HEK293 (cell line): Measurements from ENCODE around the gene VEGFC.

Experiments used
- CTCF ChIA-PET: fragments of 350-600 bp; formaldehyde crosslinking; extraction: SDS; loops from one replicate; lab custom pipeline; 2021; ENCODE audit warnings: antibody characterized with exemption; lab: Yijun Ruan, JAX
- POLR2A ChIA-PET: fragments of 300-600 bp; formaldehyde crosslinking; extraction: SDS; loops from one replicate; lab custom pipeline; 2020; ENCODE audit warnings: antibody characterized with exemption, inconsistent platforms; lab: Yijun Ruan, JAX
- H3K27ac ChIP-seq: fragments of 200-500 bp; sonication (Bioruptor generic); 2 replicates; pipeline ENCODE4 v1.5.1; 2014; ENCODE audit warnings: low read depth, low read length, control low read depth, inconsistent platforms; ENCODE audit errors: extremely low read depth
- H3K36me3 ChIP-seq, 2 experiments: fragments of 200-500 bp in 1 of 2; sonication (Bioruptor generic) in 1 of 2; 1 replicate in 1 of 2; 2 replicates in 1 of 2; pipeline ENCODE4 v1.5.1; 2014 to 2017; ENCODE audit warnings: inconsistent platforms in 2 of 2, low read length in 2 of 2; ENCODE audit not compliant: control insufficient read depth in 2 of 2, insufficient read depth in 1 of 2
- H3K4me1 ChIP-seq: fragments of 200-500 bp; sonication (Bioruptor generic); 2 replicates; pipeline ENCODE4 v1.5.1; 2014; ENCODE audit warnings: mild to moderate bottlenecking, low read length, inconsistent platforms; ENCODE audit not compliant: control insufficient read depth, insufficient read depth
- H3K4me3 ChIP-seq: 2 replicates; pipeline ENCODE4 v1.5.1; 2011; ENCODE audit warnings: low read depth, mild to moderate bottlenecking, control low read depth, low read length, moderate library complexity
- H3K9me3 ChIP-seq: fragments of 200-500 bp; sonication (Bioruptor generic); 2 replicates; pipeline ENCODE4 v1.5.1; 2014; ENCODE audit warnings: low read depth, low read length, inconsistent platforms; ENCODE audit not compliant: control insufficient read depth, insufficient read depth
- BCL11A ChIP-seq: fragments of 450-650 bp; formaldehyde crosslinking; IDR thresholded peaks from 2 replicates; pipeline ENCODE4 v1.5.1; 2016; ENCODE audit warnings: low read depth, missing biosample characterization, missing genetic modification characterization
- GLIS1 ChIP-seq: fragments of 450-650 bp; formaldehyde crosslinking; IDR thresholded peaks from 2 replicates; pipeline ENCODE4 v1.5.1; 2016; ENCODE audit warnings: missing biosample characterization, missing genetic modification characterization
- GLIS2 ChIP-seq: fragments of 450-650 bp; formaldehyde crosslinking; IDR thresholded peaks from 2 replicates; pipeline ENCODE4 v1.5.1; 2016; ENCODE audit warnings: missing biosample characterization, missing genetic modification characterization
- SETDB1 ChIP-seq: IDR thresholded peaks from one replicate; pipeline ENCODE4 v1.6.1; 2017; ENCODE audit warnings: mild to moderate bottlenecking, low read length, moderate library complexity, mixed read lengths; ENCODE audit not compliant: insufficient read length
- TSHZ1 ChIP-seq: fragments of 450-650 bp; formaldehyde crosslinking; IDR thresholded peaks from 2 replicates; pipeline ENCODE4 v1.5.1; 2016; ENCODE audit warnings: missing biosample characterization, missing genetic modification characterization, borderline replicate concordance
- ZEB2 ChIP-seq: fragments of 450-650 bp; formaldehyde crosslinking; IDR thresholded peaks from 2 replicates; pipeline ENCODE4 v1.5.1; 2016; ENCODE audit warnings: missing biosample characterization, missing genetic modification characterization
- ZNF112 ChIP-seq: fragments of 450-650 bp; formaldehyde crosslinking; IDR thresholded peaks from 2 replicates; pipeline ENCODE4 v1.5.0; 2017; ENCODE audit warnings: missing biosample characterization, missing genetic modification characterization
- ZNF157 ChIP-seq: fragments of 450-650 bp; formaldehyde crosslinking; IDR thresholded peaks from 2 replicates; pipeline ENCODE4 v1.5.1; 2016; ENCODE audit warnings: missing biosample characterization, missing genetic modification characterization
- ZNF366 ChIP-seq: fragments of 450-650 bp; formaldehyde crosslinking; conservative IDR thresholded peaks from 2 replicates; pipeline ENCODE4 v1.5.1; 2016; ENCODE audit warnings: missing biosample characterization, missing genetic modification characterization
- ZNF544 ChIP-seq: fragments of 450-650 bp; formaldehyde crosslinking; IDR thresholded peaks from 2 replicates; pipeline ENCODE4 v1.5.0; 2017; ENCODE audit warnings: missing biosample characterization, missing genetic modification characterization
- ZNF555 ChIP-seq: fragments of 450-650 bp; formaldehyde crosslinking; conservative IDR thresholded peaks from 2 replicates; pipeline ENCODE4 v1.5.1; 2017; ENCODE audit warnings: missing biosample characterization, mild to moderate bottlenecking, missing genetic modification characterization, inconsistent platforms
- ZNF571 ChIP-seq: fragments of 450-650 bp; formaldehyde crosslinking; IDR thresholded peaks from 2 replicates; pipeline ENCODE4 v1.5.0; 2017; ENCODE audit warnings: missing biosample characterization, missing genetic modification characterization
- ZNF626 ChIP-seq: fragments of 450-650 bp; sonication (Bioruptor Pico); formaldehyde crosslinking; IDR thresholded peaks from 2 replicates; pipeline ENCODE4 v1.5.1; 2018; ENCODE audit warnings: missing biosample characterization, missing genetic modification characterization, inconsistent platforms
- ZNF658 ChIP-seq: fragments of 450-650 bp; formaldehyde crosslinking; IDR thresholded peaks from 2 replicates; pipeline ENCODE4; 2016; ENCODE audit warnings: missing biosample characterization, missing genetic modification characterization
- ZSCAN30 ChIP-seq: fragments of 450-650 bp; IDR thresholded peaks from 2 replicates; pipeline ENCODE4 v1.5.1; 2018; ENCODE audit warnings: missing biosample characterization, mild to moderate bottlenecking, missing genetic modification characterization, moderate library complexity
- TF ChIP-seq, protein P1 (sequence below): fragments of 450-650 bp; formaldehyde crosslinking; IDR thresholded peaks from 2 replicates; pipeline ENCODE4 v1.5.1; 2016; ENCODE audit warnings: missing biosample characterization, missing genetic modification characterization
- TF ChIP-seq, protein P2 (sequence below): fragments of 450-650 bp; formaldehyde crosslinking; IDR thresholded peaks from 2 replicates; pipeline ENCODE4 v1.5.1; 2017; ENCODE audit warnings: missing biosample characterization, missing genetic modification characterization

Gene VEGFC

GRCh38 chr4:176761872-176762271, 30.9 kb downstream of the VEGFC start (continued):
- TF ChIP-seq ZNF555, result no peak
- no peak for TF ChIP-seq ZNF112 (tag by site-specific recombination)
- TF ChIP-seq GLIS2 (tag by site-specific recombination), result no peak
- no peak for TF ChIP-seq ZSCAN30 (tag by site-specific recombination)
- no peak for TF ChIP-seq ZNF544 (tag by site-specific recombination)
- TF ChIP-seq SETDB1, result no peak
- TF ChIP-seq GLIS1, result no peak
- TF ChIP-seq ZNF157 (tag by site-specific recombination), result no peak
- TF ChIP-seq ZNF658 (tag by site-specific recombination), result no peak
- no peak for TF ChIP-seq ZNF366 (tag by site-specific recombination)
- TF ChIP-seq, all 188 proteins: peak for 0

DNA sequence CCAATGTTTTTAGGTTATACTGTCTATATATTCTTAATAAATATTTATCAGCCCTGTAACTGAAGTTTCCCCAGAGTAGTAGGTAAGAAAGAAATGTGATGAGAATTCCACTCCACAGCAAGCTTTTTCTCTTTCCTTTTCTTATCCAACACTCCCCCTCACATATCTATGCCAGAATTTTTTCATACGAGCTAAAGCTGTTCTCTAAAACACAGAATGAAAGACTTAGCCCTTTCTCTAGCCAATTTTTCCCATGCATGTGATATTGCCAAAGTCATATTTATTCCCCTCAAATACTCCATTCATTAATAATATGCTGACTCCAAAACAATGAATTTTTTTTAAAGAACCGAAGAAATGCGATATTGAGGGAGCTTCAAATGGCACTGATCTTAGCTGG, 32.3 kb downstream of the VEGFC start:
- Histone ChIP-seq H3K27ac (no peak overlapping the region), H3K9me3 (no peaks in the 10 kb centered on the region), H3K4me1 (no peaks in the 10 kb centered on the region), H3K4me3 (no peak overlapping the region), H3K36me3 (no peaks in the 10 kb centered on the region)
- ChIA-PET POLR2A (no interaction called here), CTCF (interaction anchor here (1.0 kb wide), 1 partner anchor 28 kb away, joined by 5 read pairs; no protein-coding TSS in a partner anchor)
- TF ChIP-seq ZNF571 (tag by site-specific recombination) (no peak), TSHZ1 (tag by site-specific recombination) (no peak), ZEB2 (tag by site-specific recombination) (no peak), ZNF626 (tag by site-specific recombination) (no peak)
- TF ChIP-seq, protein P1, sequence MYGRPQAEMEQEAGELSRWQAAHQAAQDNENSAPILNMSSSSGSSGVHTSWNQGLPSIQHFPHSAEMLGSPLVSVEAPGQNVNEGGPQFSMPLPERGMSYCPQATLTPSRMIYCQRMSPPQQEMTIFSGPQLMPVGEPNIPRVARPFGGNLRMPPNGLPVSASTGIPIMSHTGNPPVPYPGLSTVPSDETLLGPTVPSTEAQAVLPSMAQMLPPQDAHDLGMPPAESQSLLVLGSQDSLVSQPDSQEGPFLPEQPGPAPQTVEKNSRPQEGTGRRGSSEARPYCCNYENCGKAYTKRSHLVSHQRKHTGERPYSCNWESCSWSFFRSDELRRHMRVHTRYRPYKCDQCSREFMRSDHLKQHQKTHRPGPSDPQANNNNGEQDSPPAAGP (tag by site-specific recombination), result no peak

DNA sequence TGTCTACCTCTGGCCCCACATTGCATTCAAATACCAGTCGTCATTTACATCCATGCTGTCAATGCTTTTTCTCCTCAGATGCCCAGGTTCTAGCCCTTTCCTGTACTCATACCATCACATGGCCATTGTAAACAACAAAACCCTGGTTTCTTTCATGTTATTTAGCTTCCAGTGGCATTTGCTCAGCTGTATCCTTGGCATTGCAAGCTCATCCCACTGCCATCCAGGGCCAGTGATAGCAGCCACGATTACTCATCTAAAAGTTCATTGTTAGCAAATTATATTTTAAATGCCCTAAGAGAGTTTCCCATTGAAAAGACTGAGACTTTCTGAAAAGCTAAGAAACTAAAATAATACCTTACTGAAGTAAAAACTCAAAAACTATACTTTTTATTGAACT, 34.0 kb downstream of the VEGFC start:
- CTCF ChIA-PET, result no interaction called here
- POLR2A ChIA-PET, result no interaction called here
- TF ChIP-seq, protein P2, sequence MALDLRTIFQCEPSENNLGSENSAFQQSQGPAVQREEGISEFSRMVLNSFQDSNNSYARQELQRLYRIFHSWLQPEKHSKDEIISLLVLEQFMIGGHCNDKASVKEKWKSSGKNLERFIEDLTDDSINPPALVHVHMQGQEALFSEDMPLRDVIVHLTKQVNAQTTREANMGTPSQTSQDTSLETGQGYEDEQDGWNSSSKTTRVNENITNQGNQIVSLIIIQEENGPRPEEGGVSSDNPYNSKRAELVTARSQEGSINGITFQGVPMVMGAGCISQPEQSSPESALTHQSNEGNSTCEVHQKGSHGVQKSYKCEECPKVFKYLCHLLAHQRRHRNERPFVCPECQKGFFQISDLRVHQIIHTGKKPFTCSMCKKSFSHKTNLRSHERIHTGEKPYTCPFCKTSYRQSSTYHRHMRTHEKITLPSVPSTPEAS, result no peak
- no peak for TF ChIP-seq BCL11A (tag by site-specific recombination)

More for the DNA sequence above, 34.0 kb downstream of the VEGFC start:
- Histone ChIP-seq H3K4me1 (no peaks in the 10 kb centered on the region), H3K4me3 (no peak overlapping the region), H3K27ac (no peak overlapping the region), H3K36me3 (no peaks in the 10 kb centered on the region), H3K9me3 (no peaks in the 10 kb centered on the region)
